Measurements from ENCODE around the gene TSHZ2.
"Not testable (repeated sequence)": the region's sequence is repeated elsewhere in the genome, so short reads cannot be mapped to it uniquely, and the experiment has no call there.

TSHZ2 gene

DNA sequence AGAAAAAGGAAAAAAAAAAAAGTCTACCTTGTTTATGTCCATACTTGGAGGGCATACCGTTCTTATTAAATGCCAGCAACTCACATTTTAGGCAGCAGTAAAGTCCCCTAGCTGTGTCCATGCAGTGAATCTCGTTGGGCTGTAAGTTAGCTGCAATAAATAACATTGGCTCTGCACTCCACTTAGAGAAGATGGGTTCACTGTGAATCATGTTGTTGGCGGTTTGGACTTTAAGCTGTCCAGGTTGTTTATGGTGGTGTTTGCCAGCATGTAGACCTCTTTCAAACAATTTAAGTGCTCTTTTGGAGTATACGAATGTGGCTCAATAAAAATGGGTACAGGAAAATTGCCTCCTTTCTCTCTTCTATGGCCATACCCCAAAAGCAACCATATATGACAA lies 494.1 kb downstream of the TSHZ2 start:
- no peak for DNase-seq (ENCODE audit: low read depth)

DNA sequence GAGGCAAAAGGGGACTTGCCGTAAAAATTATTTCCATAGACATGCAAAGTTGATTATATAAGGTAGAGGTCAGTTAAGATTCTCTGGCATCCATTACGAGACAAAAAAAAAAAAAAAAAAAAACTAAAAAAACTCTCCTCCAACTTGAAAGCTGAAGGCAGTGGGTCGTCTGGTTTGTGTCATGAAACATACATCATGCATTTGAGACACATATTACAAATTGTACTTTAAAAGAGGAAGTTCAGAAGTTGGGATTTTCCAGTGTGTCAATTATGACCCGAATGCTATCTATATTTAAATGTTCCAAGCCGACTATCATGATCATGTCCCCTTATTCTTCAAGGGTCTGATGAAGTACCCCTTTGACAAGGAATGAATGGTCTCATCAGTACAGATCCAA lies 496.4 kb downstream of the TSHZ2 start:
- no peak for DNase-seq (ENCODE audit: low read depth)

DNA sequence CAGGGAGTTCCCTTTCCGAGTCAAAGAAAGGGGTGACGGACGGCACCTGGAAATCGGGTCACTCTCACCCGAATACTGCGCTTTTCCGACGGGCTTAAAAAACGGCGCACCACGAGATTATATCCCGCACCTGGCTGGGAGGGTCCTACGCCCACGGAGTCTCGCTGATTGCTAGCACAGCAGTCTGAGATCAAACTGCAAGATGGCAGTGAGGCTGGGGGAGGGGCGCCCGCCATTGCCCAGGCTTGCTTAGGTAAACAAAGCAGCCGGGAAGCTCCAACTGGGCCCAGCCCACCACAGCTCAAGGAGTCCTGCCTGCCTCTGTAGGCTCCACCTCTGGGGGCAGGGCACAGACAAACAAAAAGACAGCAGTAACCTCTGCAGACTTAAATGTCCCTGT lies 500.7 kb downstream of the TSHZ2 start:
- not testable (repeated sequence) for DNase-seq (ENCODE audit: low read depth)

DNA sequence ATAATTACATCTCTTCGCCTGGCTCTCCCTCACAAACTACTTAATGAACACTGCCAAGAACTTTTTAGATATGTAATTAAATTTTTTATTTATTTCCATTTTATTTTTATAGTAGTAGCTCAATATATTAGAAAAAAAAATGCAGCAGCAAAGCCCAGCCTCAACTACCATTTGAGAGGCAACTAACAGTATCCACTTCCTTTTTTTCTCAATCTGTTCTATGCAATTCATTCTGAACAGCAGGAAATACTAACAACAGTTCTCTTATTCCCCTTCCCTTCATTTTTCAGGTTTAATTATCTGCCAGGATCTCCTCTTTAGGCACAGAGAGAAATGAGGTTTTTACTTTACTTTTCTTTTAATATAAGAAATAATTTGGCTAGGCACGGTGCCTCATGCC lies 508.8 kb downstream of the TSHZ2 start:
- no peak for DNase-seq (ENCODE audit: low read depth)

DNA sequence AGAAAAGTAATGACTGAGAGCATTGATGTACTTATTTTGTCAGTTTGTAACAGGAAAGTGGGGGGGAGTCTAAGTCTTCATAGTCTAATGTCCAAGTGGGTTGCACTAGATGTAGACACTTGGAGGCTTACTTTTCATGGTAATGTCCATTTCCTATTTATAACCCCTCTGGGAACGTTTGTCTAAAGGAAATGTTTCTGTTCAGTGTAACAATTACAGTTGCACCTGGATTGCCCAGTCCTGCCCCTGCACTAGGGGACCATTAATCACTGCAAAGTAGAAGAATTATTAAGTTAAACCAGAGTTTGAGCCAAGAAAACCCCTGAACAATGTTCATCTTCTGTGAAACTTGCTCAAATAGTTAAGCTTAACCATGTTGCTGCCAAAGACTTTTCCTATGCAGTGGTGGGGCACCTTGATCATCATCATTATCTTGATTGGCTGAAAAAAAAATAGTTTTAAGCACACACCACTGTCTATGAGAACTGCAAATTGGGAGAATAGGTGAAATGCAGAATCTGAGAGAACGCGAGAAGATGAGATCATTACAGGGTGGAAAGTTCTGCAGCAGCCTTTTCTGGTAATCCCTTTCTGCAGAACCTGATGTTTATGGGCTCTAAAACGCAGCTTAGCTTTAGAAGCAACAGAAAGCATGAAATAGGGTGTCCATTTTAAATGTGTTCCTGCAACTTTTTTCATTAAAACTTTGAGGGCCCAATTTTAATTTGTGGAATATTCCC lies 515.5 kb downstream of the TSHZ2 start:
- no peak for DNase-seq (ENCODE audit: low read depth)

DNA sequence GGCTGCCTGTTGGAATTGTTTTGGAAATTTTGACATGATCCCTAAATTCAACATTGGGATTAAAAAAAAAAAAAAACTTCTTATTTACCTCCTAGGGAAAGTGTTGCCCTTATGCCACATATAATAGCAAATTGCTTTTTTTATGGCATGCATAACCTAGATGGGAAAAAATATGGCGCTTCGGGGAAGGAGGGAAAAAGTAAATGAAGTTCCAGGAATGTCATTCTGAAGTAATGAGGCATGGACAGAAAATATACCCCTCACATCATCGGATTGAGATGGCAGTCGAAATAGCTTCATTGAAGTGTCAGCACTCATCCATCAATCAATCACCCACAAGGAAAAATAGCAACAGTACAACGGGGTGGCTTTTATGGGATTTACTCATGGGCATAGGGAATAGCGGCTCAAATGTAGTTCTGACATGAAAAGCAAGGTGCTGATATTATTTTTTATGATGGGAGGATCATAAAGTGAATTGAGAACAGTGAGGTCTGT lies 516.7 kb downstream of the TSHZ2 start:
- no peak for DNase-seq (ENCODE audit: low read depth)

DNA sequence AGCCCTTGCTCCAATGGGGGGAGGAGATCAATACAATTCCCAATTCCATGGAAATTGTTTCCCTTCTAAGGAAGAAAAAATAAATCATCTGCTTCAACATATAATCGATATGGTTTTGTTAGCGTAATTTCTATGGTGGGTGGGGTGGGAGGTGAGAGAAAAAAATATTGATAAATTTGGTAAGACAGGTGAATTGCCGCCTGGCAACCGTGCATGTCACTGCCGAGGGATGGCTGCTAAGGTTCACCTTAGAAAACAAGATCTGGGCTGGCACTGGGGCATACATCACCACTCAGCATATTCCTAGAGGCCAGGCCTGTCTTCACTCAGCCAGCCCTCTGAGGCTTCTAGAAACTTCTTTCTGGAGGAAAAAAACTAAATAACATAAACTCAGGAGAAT lies 517.4 kb downstream of the TSHZ2 start:
- no peak for DNase-seq (ENCODE audit: low read depth)

DNA sequence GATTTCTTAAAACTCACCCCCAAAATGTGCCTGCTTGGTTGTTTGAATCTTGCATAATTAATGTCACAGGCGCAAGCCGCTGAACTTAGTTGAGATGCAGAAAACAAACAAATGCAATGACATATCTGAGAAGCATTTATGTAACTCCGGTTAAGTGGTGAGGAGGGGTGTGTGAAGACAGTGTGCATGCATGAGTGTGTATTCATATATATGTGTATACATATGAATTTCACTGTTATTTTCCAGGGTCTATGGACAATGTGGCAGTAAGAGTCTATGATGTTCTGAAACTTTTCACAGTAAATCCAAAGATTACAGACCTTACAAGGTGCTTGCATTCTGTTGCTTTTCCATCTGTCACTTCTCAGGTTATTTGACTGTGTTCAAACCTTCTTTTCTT lies 518.5 kb downstream of the TSHZ2 start:
- no peak for DNase-seq (ENCODE audit: low read depth)

DNA sequence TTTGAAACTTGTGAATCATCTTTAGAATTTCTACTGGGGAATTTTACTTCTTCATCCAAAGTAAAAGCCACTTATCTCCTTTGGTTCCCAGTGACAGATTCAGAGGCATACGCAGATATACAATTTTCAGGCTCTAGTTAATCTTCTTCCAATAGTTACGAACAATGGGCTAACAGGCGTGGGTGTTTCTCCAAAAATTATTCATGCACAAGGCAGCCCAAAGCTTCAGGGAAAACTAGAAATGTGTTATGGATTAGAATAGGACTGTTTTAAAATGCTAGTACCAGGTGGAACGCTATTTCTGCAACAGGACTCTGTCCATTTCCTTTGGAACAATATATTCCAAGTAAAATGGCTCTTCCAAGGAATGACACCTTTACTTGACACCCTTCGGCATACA lies 519.3 kb downstream of the TSHZ2 start:
- no peak for DNase-seq (ENCODE audit: low read depth)

DNA sequence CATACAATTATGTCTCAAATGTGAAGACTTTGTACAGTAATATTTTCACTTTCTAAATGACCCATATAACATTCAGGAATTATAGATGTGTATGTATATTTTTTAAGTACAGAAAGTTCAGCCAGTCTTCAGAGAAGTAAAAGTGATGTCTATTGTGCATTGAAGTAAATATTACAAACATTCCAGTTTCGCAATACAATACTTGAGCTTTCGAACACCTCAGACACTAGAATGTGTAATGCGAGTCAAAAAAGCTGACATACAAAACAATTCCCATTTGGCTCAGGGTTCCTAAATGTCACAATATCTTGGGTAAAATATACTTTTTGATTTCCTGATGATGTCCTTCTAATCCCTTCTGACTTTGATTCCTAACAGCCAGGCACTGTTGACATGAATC lies 520.1 kb downstream of the TSHZ2 start:
- no peak for DNase-seq (ENCODE audit: low read depth)

DNA sequence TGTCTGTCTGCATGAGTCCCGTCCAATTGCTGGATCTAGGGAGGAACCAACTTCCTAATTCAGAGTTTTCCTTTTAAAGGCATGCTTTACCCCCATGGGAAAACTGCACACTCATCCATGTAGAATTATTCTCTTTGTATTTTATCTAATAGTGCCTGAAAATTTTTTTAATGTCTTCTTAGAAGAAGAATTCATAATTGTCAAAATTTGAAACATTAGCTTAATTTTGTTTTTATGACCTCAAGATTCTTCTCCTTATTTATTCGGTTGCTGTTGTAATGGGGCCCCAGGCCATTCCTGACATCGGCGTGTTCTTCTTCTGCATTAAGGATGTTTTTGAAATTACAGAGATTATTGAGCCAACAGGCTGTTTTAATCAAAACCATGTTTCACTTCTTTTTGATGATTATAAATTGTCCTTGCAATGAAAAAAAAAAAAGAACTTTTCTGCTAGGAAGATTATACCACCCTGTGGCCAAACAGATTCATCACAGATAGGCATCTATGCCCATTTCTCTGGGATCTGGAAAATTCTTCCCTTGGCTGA lies 521.2 kb downstream of the TSHZ2 start:
- no peak for DNase-seq (ENCODE audit: low read depth)

DNA sequence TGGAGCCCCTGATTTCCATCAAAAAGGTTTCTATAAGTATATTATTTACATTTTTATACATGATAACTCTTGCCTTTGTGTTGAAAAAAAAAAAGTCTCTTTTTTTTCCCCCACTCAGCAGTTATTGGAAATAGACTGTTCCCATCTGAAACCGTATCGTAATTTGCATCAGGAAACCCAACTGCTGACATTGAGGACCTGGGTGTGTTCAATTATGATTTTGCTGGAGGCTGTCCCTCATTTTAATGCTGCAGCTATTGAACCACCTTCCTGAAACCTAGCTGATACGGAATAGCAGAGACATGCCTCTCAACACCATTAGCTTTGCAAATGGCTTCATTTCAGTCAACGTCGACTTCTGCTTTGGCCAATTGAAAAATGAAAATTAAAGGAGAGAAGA lies 522.6 kb downstream of the TSHZ2 start:
- DNase-seq (ENCODE audit: low read depth): no peak

DNA sequence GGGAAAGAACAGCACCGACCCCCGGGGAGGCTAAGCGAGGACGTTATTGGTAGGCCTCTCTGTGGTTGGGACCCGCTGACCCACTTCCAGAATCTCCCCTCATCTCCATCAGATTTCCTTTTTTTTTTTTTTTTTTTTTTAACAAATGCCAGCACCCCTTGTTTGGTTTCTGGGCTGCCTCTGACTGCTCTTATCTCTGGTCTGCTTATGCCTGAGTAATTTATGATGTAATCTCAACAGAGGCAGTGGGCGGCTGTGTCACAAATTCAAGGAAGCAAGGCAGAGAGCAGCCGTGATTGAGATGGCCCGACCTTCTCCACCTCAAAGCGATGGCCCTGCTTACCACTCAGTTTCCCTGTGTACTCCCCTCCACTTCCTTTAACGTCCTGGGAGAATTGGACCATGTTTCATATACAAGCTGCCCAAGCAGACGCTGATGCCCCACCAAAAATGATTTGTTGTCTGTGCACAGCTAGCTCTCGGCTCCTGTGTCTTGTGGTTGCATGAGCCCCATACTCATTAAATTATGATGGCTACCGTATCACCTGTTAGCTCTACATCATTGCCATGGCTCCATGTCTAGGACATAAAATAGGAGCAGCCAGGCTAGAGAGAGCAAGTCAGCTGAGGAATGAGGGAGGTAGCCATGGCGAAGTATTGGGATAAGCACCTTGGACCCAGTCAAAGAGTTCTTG lies 523.4 kb downstream of the TSHZ2 start:
- DNase-seq (ENCODE audit: low read depth): no peak

DNA sequence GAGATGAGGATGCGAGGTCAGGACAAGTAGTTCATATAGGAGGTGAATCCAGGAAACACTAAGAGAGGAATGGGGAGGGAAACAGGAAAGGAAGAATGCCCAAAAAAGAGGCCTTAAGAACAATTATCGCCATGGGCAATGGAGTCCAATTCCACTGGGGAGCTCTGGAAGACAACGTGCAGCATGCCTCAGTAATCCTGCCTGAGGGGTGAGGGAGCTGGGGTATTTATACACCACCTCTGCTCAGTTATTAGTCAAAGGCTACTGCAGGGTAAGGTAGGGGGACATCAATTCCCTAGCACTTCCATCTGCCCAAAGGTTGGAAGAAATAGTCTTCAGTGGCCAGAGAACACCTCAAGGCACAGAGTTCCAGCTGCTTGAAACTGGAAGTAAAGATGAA lies 525.1 kb downstream of the TSHZ2 start:
- no peak for DNase-seq (ENCODE audit: low read depth)

DNA sequence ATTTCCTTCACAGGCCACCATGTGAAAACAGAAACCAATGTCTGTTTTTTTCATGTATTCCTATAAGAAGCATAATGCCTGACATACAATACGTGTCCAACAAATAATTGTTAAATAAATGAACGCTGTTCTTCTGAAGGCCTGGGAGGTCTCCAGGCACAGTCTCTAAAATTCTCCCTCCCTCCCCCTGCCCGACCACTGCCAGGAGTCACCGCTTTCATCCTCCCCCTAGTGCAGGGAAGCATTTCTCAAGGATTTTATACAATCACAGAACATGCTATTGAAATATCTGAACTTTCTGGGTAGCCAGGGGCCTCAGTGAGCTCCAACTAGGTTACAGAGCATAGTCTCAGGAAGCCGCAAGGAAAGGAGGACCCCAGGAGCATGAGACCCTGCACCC lies 526.2 kb downstream of the TSHZ2 start:
- no peak for DNase-seq (ENCODE audit: low read depth)

DNA sequence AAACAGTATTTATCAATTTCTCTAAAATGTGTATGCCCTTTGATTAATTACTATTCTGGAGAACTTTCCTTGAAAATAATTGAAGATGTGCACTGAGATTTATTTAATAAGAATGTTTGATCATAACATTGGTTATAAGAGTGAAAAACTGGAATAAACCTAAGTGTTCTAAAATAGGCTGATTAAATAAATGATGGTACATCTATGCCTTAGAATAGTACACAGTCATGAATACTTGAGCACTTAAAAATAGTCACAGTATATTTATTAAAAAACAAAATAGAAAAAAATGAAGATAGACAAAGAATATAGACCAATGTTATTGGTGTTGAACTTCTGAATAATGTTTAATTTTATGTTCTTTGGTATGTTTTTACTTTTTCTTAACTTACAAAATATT lies 528.5 kb downstream of the TSHZ2 start:
- DNase-seq (ENCODE audit: low read depth): no peak

DNA sequence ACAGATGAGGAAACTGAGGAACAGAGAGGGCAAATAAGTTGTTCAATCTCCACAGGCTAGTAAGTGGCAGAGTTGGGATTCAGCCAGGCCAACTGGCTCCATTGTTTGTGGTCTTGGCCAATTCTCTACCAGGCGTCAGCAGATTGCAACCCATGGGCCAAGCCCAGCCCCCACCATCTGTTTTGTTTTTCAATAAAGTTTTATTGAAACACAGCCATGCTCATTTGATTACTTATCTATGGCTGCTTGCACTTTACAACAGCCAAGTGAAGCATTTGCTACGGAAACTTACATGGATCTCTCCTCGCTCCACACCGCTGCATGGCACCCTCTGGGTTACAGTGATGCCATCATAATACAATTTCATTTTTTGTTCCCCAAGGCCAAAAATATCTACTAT lies 530.7 kb downstream of the TSHZ2 start:
- DNase-seq (ENCODE audit: low read depth): no peak

DNA sequence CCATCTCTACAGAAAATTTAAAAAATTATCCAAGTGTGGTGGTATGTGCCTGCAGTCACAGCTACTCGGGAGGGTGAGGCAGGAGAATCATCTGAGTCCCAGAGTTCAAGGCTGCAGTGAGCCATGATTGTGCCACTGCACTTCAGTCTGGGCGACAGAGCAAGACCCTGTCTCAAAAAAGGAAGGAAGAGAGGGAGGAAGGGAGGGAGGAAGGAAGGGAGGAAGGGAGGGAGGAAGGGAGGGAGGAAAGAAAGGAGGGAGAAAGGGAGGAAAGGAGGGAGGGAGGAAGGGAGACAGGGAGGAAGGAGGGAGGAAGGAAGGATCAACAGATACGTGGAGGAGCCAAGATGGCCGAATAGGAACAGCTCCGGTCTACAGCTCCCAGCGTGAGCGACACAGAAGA lies 531.4 kb downstream of the TSHZ2 start:
- no peak for DNase-seq (ENCODE audit: low read depth)

DNA sequence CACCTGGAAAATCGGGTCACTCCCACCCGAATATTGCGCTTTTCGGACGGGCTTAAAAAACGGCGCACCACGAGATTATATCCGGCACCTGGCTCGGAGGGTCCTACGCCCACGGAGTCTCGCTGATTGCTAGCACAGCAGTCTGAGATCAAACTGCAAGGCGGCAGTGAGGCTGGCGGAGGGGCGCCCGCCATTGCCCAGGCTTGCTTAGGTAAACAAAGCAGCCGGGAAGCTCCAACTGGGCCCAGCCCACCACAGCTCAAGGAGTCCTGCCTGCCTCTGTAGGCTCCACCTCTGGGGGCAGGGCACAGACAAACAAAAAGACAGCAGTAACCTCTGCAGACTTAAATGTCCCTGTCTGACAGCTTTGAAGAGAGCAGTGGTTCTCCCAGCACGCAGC lies 531.9 kb downstream of the TSHZ2 start:
- not testable (repeated sequence) for DNase-seq (ENCODE audit: low read depth)

DNA sequence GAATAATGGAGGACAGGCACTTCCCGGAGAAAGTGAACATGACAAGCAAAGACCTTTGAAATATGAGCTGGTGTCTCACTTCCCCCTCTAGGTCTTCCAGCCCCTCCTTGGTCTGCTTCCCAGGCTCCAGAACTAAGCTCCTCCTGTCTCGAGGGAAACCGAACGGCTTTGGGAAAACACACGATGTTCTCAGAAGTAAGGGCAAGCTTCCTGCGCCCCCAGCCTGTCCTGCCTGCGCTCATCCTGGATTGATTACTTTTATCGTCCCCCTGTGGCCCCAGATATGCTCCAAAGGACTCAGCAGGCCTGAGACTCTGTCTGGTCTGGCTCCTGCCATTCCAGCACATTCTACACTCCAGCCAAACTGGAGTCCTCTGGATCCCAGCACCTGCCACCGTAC lies 538.1 kb downstream of the TSHZ2 start:
- no peak for DNase-seq (ENCODE audit: low read depth)

DNA sequence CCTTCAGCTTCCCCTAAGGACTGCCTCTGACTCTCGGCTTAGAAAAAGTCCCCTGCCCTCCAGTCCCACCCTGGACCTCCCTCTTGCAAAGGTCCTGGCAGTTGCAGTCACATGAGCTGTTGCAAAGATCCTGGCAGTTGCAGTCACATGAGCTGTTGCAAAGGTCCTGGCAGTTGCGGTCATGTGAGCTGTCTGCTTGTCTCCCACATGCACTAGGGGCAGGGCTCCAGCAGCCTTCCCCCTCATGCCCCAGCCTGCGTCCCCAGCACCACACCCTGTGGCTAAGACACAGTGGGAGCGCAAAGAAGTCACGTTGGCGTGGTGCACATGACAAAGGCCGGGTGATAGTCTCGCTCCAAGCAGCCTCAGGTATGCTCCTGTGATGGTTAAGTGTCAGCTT lies 538.5 kb downstream of the TSHZ2 start:
- DNase-seq (ENCODE audit: low read depth): no peak

DNA sequence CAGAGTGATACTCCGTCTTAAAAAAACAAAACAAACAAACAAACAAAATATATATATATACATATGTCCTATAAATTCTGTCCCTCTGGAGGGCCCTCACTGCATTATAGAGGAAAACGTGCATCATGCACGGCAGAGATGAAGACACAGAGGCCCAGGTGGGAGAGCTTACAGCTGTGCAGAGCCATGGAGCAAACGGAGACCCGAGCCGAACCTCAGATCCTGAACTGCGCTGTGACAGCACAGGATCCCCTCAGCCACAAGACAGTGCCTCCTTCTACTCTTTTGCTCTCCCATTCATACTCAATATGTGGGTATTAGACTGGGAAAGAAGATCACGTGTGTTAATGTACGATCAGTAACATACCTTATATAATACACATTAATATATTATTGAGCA lies 539.9 kb downstream of the TSHZ2 start:
- DNase-seq (ENCODE audit: low read depth): no peak

DNA sequence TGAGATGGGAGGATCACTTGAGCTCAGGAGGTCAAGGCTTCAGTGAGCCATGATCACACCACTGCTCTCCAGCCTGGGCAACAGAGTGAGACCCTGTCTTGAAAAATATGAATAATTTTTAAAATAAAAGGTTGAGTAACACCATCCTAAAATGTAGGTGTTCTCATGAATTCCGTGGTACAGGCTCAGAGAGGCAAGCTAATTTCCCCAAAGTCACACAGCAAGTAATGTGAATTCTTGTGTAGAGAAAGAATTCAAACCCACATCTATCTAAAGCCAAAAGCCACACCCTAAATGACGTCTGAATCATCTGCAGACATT lies 541.0 kb downstream of the TSHZ2 start:
- DNase-seq (ENCODE audit: low read depth): no peak

Data from stimulated activated CD8-positive, alpha-beta memory T cell treated with anti-CD3 and anti-CD28 coated beads, Interleukin-15, amount 100 ng/mL, for 24 hours (primary cell).